GM23338 (cell line): ENCODE measurements around the gene RUNX1. TPM values are rescaled to one million over a fixed set of nuclear protein-coding genes. Genes with fewer than 3 reads are reported as not detected.

ENCODE experiments used
- ATAC-seq: fragments of 200-7000 bp; cut with Tn5 transposase; 3 replicates; pipeline ENCODE4 v1.9.1; 2020
- DNase-seq: peaks from one replicate; pipeline ENCODE4 v3.0.0-alpha.2; 2015; ENCODE audit warnings: low spot score
- H2AFZ ChIP-seq: fragments of 200-600 bp; sonication (generic); 2 replicates; pipeline ENCODE4 v1.8.0; 2016; ENCODE audit warnings: antibody characterized with exemption, mild to moderate bottlenecking, moderate library complexity
- H3F3A ChIP-seq: fragments of 200-600 bp; sonication (generic); replicated peaks from 2 replicates; pipeline ENCODE4 v1.8.0; 2017; ENCODE audit warnings: antibody characterized with exemption, mixed run types, low read depth
- H3K27ac ChIP-seq: fragments of 200-600 bp; sonication (generic); 2 replicates; pipeline ENCODE4 v1.6.1; 2016; ENCODE audit warnings: low read depth
- H3K27me3 ChIP-seq: fragments of 200-600 bp; sonication (generic); 2 replicates; pipeline ENCODE4 v1.8.0; 2016; ENCODE audit warnings: mild to moderate bottlenecking, mixed run types, moderate library complexity; ENCODE audit not compliant: insufficient read depth
- H3K36me3 ChIP-seq: fragments of 200-600 bp; sonication (generic); 2 replicates; pipeline ENCODE4 v1.8.0; 2016; ENCODE audit warnings: mild to moderate bottlenecking; ENCODE audit not compliant: insufficient read depth
- H3K4me1 ChIP-seq: fragments of 200-600 bp; sonication (generic); 2 replicates; pipeline ENCODE4 v1.8.0; 2016; ENCODE audit warnings: mild to moderate bottlenecking, moderate library complexity; ENCODE audit not compliant: insufficient read depth
- H3K4me2 ChIP-seq: fragments of 200-600 bp; sonication (generic); 2 replicates; pipeline ENCODE4 v1.7.1; 2017; ENCODE audit warnings: mixed run types
- H3K4me3 ChIP-seq: fragments of 200-600 bp; sonication (generic); 2 replicates; pipeline ENCODE4 v1.6.1; 2016; ENCODE audit warnings: mixed run types
- H3K79me2 ChIP-seq: fragments of 200-600 bp; sonication (generic); replicated peaks from 2 replicates; pipeline ENCODE4 v1.8.0; 2017; ENCODE audit warnings: mild to moderate bottlenecking; ENCODE audit not compliant: insufficient read depth
- H3K9me2 ChIP-seq: fragments of 200-600 bp; sonication (generic); 2 replicates; pipeline ENCODE4 v1.8.0; 2017; ENCODE audit not compliant: insufficient read depth
- H4K20me1 ChIP-seq: fragments of 200-600 bp; sonication (generic); replicated peaks from 2 replicates; pipeline ENCODE4 v1.8.0; 2017; ENCODE audit warnings: mild to moderate bottlenecking; ENCODE audit not compliant: insufficient read depth
- H3K27ac Mint-ChIP-seq: 2 replicates; pipeline ENCODE4 v1.8.0; 2020; ENCODE audit warnings: inconsistent platforms, mild to moderate bottlenecking, moderate library complexity, mixed read lengths
- H3K27me3 Mint-ChIP-seq: 3 replicates; pipeline ENCODE4 v1.8.0; 2022; ENCODE audit warnings: low read depth, mild to moderate bottlenecking, moderate library complexity, mixed read lengths, inconsistent platforms; ENCODE audit not compliant: insufficient read depth, poor library complexity
- H3K36me3 Mint-ChIP-seq: 3 replicates; pipeline ENCODE4 v1.8.0; 2021; ENCODE audit warnings: low read depth, mild to moderate bottlenecking, inconsistent platforms, moderate library complexity, mixed read lengths
- H3K4me1 Mint-ChIP-seq: 3 replicates; pipeline ENCODE4 v1.8.0; 2020; ENCODE audit warnings: mild to moderate bottlenecking, inconsistent platforms, mixed read lengths
- H3K4me3 Mint-ChIP-seq: 3 replicates; pipeline ENCODE4 v1.8.0; 2021; ENCODE audit warnings: moderate library complexity, mild to moderate bottlenecking, inconsistent platforms, mixed read lengths
- H3K9me3 Mint-ChIP-seq: 3 replicates; pipeline ENCODE4 v1.8.0; 2020; ENCODE audit warnings: moderate library complexity, mild to moderate bottlenecking, inconsistent platforms, mixed read lengths
- CREB1 ChIP-seq: fragments of 250-450 bp; sonication (Bioruptor Pico); IDR thresholded peaks from 2 replicates; pipeline ENCODE4 v1.5.0; 2020; ENCODE audit warnings: low read depth, mild to moderate bottlenecking, moderate library complexity
- CTCF ChIP-seq, 2 experiments: fragments of 200-600 bp in 1 of 2; sonication (generic) in 1 of 2; conservative IDR thresholded peaks; 2 replicates each; pipeline versions ENCODE4 v1.5.1 to v1.6.1; 2016 to 2017; ENCODE audit warnings: antibody characterized with exemption in 2 of 2, low read depth in 2 of 2, mild to moderate bottlenecking in 2 of 2, moderate library complexity in 1 of 2
- ETS1 ChIP-seq: IDR thresholded peaks from 2 replicates; pipeline ENCODE4 v1.6.1; 2016; ENCODE audit warnings: antibody characterized with exemption
- EZH2 ChIP-seq: fragments of 200-600 bp; sonication (generic); IDR thresholded peaks from one replicate; pipeline ENCODE4 v1.8.0; 2017; ENCODE audit warnings: antibody characterized with exemption, mild to moderate bottlenecking, low read depth; ENCODE audit not compliant: unreplicated experiment
- EZH2phosphoT487 ChIP-seq: fragments of 200-600 bp; sonication (generic); IDR thresholded peaks from one replicate; pipeline ENCODE4 v1.8.1; 2018; ENCODE audit warnings: antibody characterized with exemption; ENCODE audit not compliant: unreplicated experiment
- JUNB ChIP-seq: IDR thresholded peaks from one replicate; pipeline ENCODE4 v1.6.1; 2016; ENCODE audit warnings: antibody characterized with exemption; ENCODE audit not compliant: unreplicated experiment
- NANOG ChIP-seq: IDR thresholded peaks from 2 replicates; pipeline ENCODE4 v1.6.1; 2016; ENCODE audit warnings: antibody characterized with exemption, borderline replicate concordance
- POLR2AphosphoS5 ChIP-seq: IDR thresholded peaks from 2 replicates; pipeline ENCODE4 v1.6.1; 2016; ENCODE audit warnings: antibody characterized with exemption, low read depth
- STAT1 ChIP-seq: IDR thresholded peaks from one replicate; pipeline ENCODE4 v1.6.1; 2016; ENCODE audit warnings: antibody characterized with exemption; ENCODE audit not compliant: unreplicated experiment
- ZNF114 ChIP-seq: fragments of 250-450 bp; sonication (Bioruptor Pico); IDR thresholded peaks from 2 replicates; pipeline ENCODE4 v1.5.0; 2020; ENCODE audit warnings: mild to moderate bottlenecking, moderate library complexity
- ZNF331 ChIP-seq: fragments of 250-450 bp; sonication (Bioruptor Pico); IDR thresholded peaks from 2 replicates; pipeline ENCODE4 v1.5.0; 2020; ENCODE audit warnings: low read depth, mild to moderate bottlenecking, moderate library complexity
- ZNF462 ChIP-seq: fragments of 250-450 bp; sonication (Bioruptor Pico); IDR thresholded peaks from 2 replicates; pipeline ENCODE4 v1.5.0; 2020; ENCODE audit warnings: mild to moderate bottlenecking, moderate library complexity
- polyA plus RNA-seq: library from polyadenylated mRNA; unstranded; fragments of >200 nt; fragmentation: Nextera tagmentation; extraction: Ambion mirVana; gene quantifications from 2 replicates; pipeline ENCODE4 v1.2.1, GENCODE V29; 2016
- total RNA-seq: library from RNA; depleted of rRNA; stranded (reverse); fragments of >200 nt; shearing (Covaris generic); gene quantifications from 2 replicates; pipeline ENCODE4 v1.2.3, GENCODE V29; 2014
- TF ChIP-seq, protein P1 (sequence below): IDR thresholded peaks from one replicate; pipeline ENCODE4 v1.6.1; 2018; ENCODE audit warnings: antibody characterized with exemption; ENCODE audit not compliant: unreplicated experiment

Gene RUNX1
- total and polyA plus RNA-seq, 2 experiments from 2014 or later, result 0.29 to 1.1 TPM

- no peaks in the 10 kb centered on the region for H3K79me2 ChIP-seq
- Mint-ChIP-seq H3K9me3 (no peaks in the 10 kb centered on the region), H3K27ac (no peak overlapping the region), H3K36me3 (no peaks in the 10 kb centered on the region), H3K27me3 (peaks cover 7% of the 10 kb centered on the region), H3K4me1 (peaks cover 44% of the 10 kb centered on the region), H3K4me3 (no peak overlapping the region)
- ATAC-seq, result no peak
- DNase-seq, result no peak
- no peaks in the 10 kb centered on the region for H3K9me2 ChIP-seq
- no peak overlapping the region for H3K27ac ChIP-seq
- H3K4me1 ChIP-seq, result peaks cover 20% of the 10 kb centered on the region
- H4K20me1 ChIP-seq, result no peaks in the 10 kb centered on the region
- H3K36me3 ChIP-seq, result no peaks in the 10 kb centered on the region
- no peak overlapping the region for H3K4me3 ChIP-seq
- no peak overlapping the region for H2AFZ ChIP-seq
- H3K4me2 ChIP-seq, result no peak overlapping the region
- no peak for TF ChIP-seq CREB1 (CRISPR knock-in tag)
- TF ChIP-seq ETS1, result no peak
- no peak for TF ChIP-seq CTCF (conservative IDR thresholded peaks at IDR 0.05; ENCODE audit: low read depth in 2 of 2)
- no peak for TF ChIP-seq ZNF331 (CRISPR knock-in tag)
- TF ChIP-seq JUNB, result no peak
- TF ChIP-seq POLR2AphosphoS5, result no peak
- TF ChIP-seq, protein P1, sequence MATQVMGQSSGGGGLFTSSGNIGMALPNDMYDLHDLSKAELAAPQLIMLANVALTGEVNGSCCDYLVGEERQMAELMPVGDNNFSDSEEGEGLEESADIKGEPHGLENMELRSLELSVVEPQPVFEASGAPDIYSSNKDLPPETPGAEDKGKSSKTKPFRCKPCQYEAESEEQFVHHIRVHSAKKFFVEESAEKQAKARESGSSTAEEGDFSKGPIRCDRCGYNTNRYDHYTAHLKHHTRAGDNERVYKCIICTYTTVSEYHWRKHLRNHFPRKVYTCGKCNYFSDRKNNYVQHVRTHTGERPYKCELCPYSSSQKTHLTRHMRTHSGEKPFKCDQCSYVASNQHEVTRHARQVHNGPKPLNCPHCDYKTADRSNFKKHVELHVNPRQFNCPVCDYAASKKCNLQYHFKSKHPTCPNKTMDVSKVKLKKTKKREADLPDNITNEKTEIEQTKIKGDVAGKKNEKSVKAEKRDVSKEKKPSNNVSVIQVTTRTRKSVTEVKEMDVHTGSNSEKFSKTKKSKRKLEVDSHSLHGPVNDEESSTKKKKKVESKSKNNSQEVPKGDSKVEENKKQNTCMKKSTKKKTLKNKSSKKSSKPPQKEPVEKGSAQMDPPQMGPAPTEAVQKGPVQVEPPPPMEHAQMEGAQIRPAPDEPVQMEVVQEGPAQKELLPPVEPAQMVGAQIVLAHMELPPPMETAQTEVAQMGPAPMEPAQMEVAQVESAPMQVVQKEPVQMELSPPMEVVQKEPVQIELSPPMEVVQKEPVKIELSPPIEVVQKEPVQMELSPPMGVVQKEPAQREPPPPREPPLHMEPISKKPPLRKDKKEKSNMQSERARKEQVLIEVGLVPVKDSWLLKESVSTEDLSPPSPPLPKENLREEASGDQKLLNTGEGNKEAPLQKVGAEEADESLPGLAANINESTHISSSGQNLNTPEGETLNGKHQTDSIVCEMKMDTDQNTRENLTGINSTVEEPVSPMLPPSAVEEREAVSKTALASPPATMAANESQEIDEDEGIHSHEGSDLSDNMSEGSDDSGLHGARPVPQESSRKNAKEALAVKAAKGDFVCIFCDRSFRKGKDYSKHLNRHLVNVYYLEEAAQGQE, result no peak
- no peak for TF ChIP-seq EZH2
- no peak for TF ChIP-seq STAT1
- TF ChIP-seq ZNF114 (CRISPR knock-in tag), result no peak
- no peak for TF ChIP-seq EZH2phosphoT487
- no peak for TF ChIP-seq NANOG
- no peak for TF ChIP-seq ZNF462 (CRISPR knock-in tag)
- H3K27me3 ChIP-seq, result no peaks in the 10 kb centered on the region
- H3F3A ChIP-seq, result no peaks in the 10 kb centered on the region
Observed at GRCh38 chr21:34836933-34837505, 212.1 kb downstream of the RUNX1 start.
